Osteoblast (primary cell): ENCODE data around the gene OR6B1. TPM values are rescaled to one million over a fixed set of nuclear protein-coding genes. Genes with fewer than 3 reads are reported as not detected.

ENCODE experiments used
- DNase-seq: peaks from one replicate; pipeline ENCODE4 v3.0.0; 2011; ENCODE audit warnings: low spot score, mixed read lengths; ENCODE audit not compliant: insufficient read length; ENCODE audit errors: missing footprints
- H2AFZ ChIP-seq: 2 replicates; pipeline ENCODE4 v1.6.0; 2011; ENCODE audit warnings: mild to moderate bottlenecking, low read length
- H3K27ac ChIP-seq: 2 replicates; pipeline ENCODE4 v1.5.1; 2011; ENCODE audit warnings: mild to moderate bottlenecking, low read depth, low read length, moderate library complexity
- H3K27me3 ChIP-seq: 2 replicates; pipeline ENCODE4 v1.6.0; 2012; ENCODE audit warnings: mild to moderate bottlenecking, control low read depth, inconsistent platforms, low read length, moderate library complexity; ENCODE audit not compliant: insufficient read depth
- H3K36me3 ChIP-seq: 2 replicates; pipeline ENCODE4 v1.5.1; 2011; ENCODE audit warnings: mild to moderate bottlenecking, low read length, control low read depth, moderate library complexity; ENCODE audit not compliant: insufficient read depth
- H3K4me1 ChIP-seq: 2 replicates; pipeline ENCODE4 v1.5.1; 2011; ENCODE audit warnings: mild to moderate bottlenecking, low read length, control low read depth, moderate library complexity; ENCODE audit not compliant: insufficient read depth
- H3K4me2 ChIP-seq: 2 replicates; pipeline ENCODE4 v1.6.0; 2011; ENCODE audit warnings: mild to moderate bottlenecking, low read length; ENCODE audit not compliant: insufficient read depth
- H3K4me3 ChIP-seq: fragments of 200-600 bp; sonication (generic); 3 replicates; pipeline ENCODE4 v1.5.1; 2012; ENCODE audit warnings: mild to moderate bottlenecking, low read length, inconsistent platforms; ENCODE audit not compliant: insufficient read depth
- H3K79me2 ChIP-seq: 2 replicates; pipeline ENCODE4 v1.6.0; 2012; ENCODE audit warnings: mild to moderate bottlenecking, low read length, control low read depth, inconsistent platforms; ENCODE audit not compliant: insufficient read depth
- H3K9me3 ChIP-seq: 2 replicates; pipeline ENCODE4 v1.5.1; 2011; ENCODE audit warnings: low read depth, low read length, control low read depth
- H4K20me1 ChIP-seq: 2 replicates; pipeline ENCODE4 v1.6.0; 2012; ENCODE audit warnings: mild to moderate bottlenecking, low read length, control low read depth; ENCODE audit not compliant: insufficient read depth
- CTCF ChIP-seq: IDR thresholded peaks from 2 replicates; pipeline ENCODE4 v1.5.1; 2011; ENCODE audit warnings: mild to moderate bottlenecking, low read depth, low read length, moderate library complexity; ENCODE audit errors: extremely low read depth
- total RNA-seq: library from RNA; depleted of rRNA; stranded (reverse); fragments of >200 nt; gene quantifications from 2 replicates; pipeline ENCODE4 v1.2.3, GENCODE V29; 2012

OR6B1 gene
- total RNA-seq, 1 donor: not detected

GRCh38 chr7:143979359-143979758, 20.8 kb upstream of the OR6B1 start:
- Histone ChIP-seq H3K4me1 (peaks cover 19% of the 10 kb centered on the region), H2AFZ (no peak overlapping the region), H3K4me2 (peak overlapping the region; percentile 11), H3K79me2 (no peaks in the 10 kb centered on the region), H3K36me3 (no peaks in the 10 kb centered on the region), H3K9me3 (no peaks in the 10 kb centered on the region), H3K27ac (peak overlapping the region; percentile 53), H4K20me1 (no peaks in the 10 kb centered on the region), H3K27me3 (no peaks in the 10 kb centered on the region), H3K4me3 (no peak overlapping the region)
- TF ChIP-seq CTCF: no peak
- peak; percentile 67 for DNase-seq

- no peaks in the 10 kb centered on the region for H3K36me3 ChIP-seq
- no peaks in the 10 kb centered on the region for H3K79me2 ChIP-seq
- H4K20me1 ChIP-seq: no peaks in the 10 kb centered on the region
- no peak overlapping the region for H3K4me3 ChIP-seq
- no peak overlapping the region for H3K4me2 ChIP-seq
- H3K27ac ChIP-seq: peak overlapping the region; percentile 53
- no peak for TF ChIP-seq CTCF
- no peak overlapping the region for H2AFZ ChIP-seq
- no peaks in the 10 kb centered on the region for H3K9me3 ChIP-seq
- H3K27me3 ChIP-seq: no peaks in the 10 kb centered on the region
- peaks cover 15% of the 10 kb centered on the region for H3K4me1 ChIP-seq
- DNase-seq: no peak
Measured at GRCh38 chr7:143979998-143980397, 20.1 kb upstream of the OR6B1 start.

GRCh38 chr7:143980746-143981510, 19.2 kb upstream of the OR6B1 start:
- H3K4me2 ChIP-seq: no peak overlapping the region
- no peaks in the 10 kb centered on the region for H3K27me3 ChIP-seq
- H3K27ac ChIP-seq: no peak overlapping the region
- H4K20me1 ChIP-seq: no peaks in the 10 kb centered on the region
- H3K9me3 ChIP-seq: no peaks in the 10 kb centered on the region
- no peak for TF ChIP-seq CTCF
- no peak overlapping the region for H2AFZ ChIP-seq
- H3K79me2 ChIP-seq: no peaks in the 10 kb centered on the region
- H3K36me3 ChIP-seq: no peaks in the 10 kb centered on the region
- peak; percentile 62 for DNase-seq
- no peak overlapping the region for H3K4me3 ChIP-seq
- H3K4me1 ChIP-seq: peaks cover 15% of the 10 kb centered on the region

- H2AFZ ChIP-seq: no peak overlapping the region
- H3K27me3 ChIP-seq: no peaks in the 10 kb centered on the region
- no peak overlapping the region for H3K4me2 ChIP-seq
- peaks cover 21% of the 10 kb centered on the region for H3K4me1 ChIP-seq
- H3K79me2 ChIP-seq: no peaks in the 10 kb centered on the region
- no peak overlapping the region for H3K4me3 ChIP-seq
- peak; percentile 73 for DNase-seq
- no peaks in the 10 kb centered on the region for H4K20me1 ChIP-seq
- no peak for TF ChIP-seq CTCF
- no peaks in the 10 kb centered on the region for H3K36me3 ChIP-seq
- no peaks in the 10 kb centered on the region for H3K9me3 ChIP-seq
- H3K27ac ChIP-seq: no peak overlapping the region
Measured at GRCh38 chr7:143983960-143984359, 16.2 kb upstream of the OR6B1 start.
